Nephron (organoid): ENCODE measurements around the gene RGSL1.
A peak's percentile ranks its signal among the peaks of the same experiment; 100 is the strongest.

ENCODE experiments used
- H3K27ac Mint-ChIP-seq, 3 experiments: 2 replicates each; pipeline ENCODE4 v1.8.0; 2020; ENCODE audit warnings: mixed read lengths in 3 of 3, mild to moderate bottlenecking in 2 of 3, moderate library complexity in 1 of 3
- H3K27me3 Mint-ChIP-seq: 2 replicates; pipeline ENCODE4 v1.8.0; 2021; ENCODE audit warnings: low read depth, mild to moderate bottlenecking, moderate library complexity, mixed read lengths
- H3K36me3 Mint-ChIP-seq: 2 replicates; pipeline ENCODE4 v1.8.0; 2020; ENCODE audit warnings: low read depth, mixed read lengths
- H3K4me1 Mint-ChIP-seq: 2 replicates; pipeline ENCODE4 v1.8.0; 2020; ENCODE audit warnings: mixed read lengths
- H3K4me3 Mint-ChIP-seq, 3 experiments: 2 replicates each; pipeline ENCODE4 v1.8.0; 2020; ENCODE audit warnings: mild to moderate bottlenecking in 3 of 3, mixed read lengths in 3 of 3, moderate library complexity in 2 of 3
- H3K9me3 Mint-ChIP-seq: 2 replicates; pipeline ENCODE4 v1.8.0; 2020; ENCODE audit warnings: mixed read lengths
- TF ChIP-seq, protein P1 (sequence below), 3 experiments: fragments of 200-600 bp; sonication (generic); IDR thresholded peaks; one replicate each; pipeline ENCODE4 v1.5.0; 2021; ENCODE audit warnings: antibody characterized with exemption in 3 of 3; ENCODE audit not compliant: unreplicated experiment in 3 of 3

Gene RGSL1

GRCh38 chr1:182586380-182586779 is 136.4 kb downstream of the RGSL1 start:
- H3K27ac Mint-ChIP-seq, result no peak overlapping the region
- H3K4me1 Mint-ChIP-seq, result peaks cover 6% of the 10 kb centered on the region
- H3K27me3 Mint-ChIP-seq, result no peaks in the 10 kb centered on the region
- peaks cover 4% of the 10 kb centered on the region for H3K9me3 Mint-ChIP-seq
- no peak overlapping the region for H3K4me3 Mint-ChIP-seq
- TF ChIP-seq, protein P1, sequence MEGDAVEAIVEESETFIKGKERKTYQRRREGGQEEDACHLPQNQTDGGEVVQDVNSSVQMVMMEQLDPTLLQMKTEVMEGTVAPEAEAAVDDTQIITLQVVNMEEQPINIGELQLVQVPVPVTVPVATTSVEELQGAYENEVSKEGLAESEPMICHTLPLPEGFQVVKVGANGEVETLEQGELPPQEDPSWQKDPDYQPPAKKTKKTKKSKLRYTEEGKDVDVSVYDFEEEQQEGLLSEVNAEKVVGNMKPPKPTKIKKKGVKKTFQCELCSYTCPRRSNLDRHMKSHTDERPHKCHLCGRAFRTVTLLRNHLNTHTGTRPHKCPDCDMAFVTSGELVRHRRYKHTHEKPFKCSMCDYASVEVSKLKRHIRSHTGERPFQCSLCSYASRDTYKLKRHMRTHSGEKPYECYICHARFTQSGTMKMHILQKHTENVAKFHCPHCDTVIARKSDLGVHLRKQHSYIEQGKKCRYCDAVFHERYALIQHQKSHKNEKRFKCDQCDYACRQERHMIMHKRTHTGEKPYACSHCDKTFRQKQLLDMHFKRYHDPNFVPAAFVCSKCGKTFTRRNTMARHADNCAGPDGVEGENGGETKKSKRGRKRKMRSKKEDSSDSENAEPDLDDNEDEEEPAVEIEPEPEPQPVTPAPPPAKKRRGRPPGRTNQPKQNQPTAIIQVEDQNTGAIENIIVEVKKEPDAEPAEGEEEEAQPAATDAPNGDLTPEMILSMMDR (IDR thresholded peaks at IDR 0.05; ENCODE audit: unreplicated experiment in 3 of 3), result no peak
- H3K36me3 Mint-ChIP-seq, result peaks cover 27% of the 10 kb centered on the region

- H3K4me1 Mint-ChIP-seq, result peaks cover 6% of the 10 kb centered on the region
- H3K9me3 Mint-ChIP-seq, result peaks cover 4% of the 10 kb centered on the region
- no peak overlapping the region for H3K27ac Mint-ChIP-seq
- no peak overlapping the region for H3K4me3 Mint-ChIP-seq
- H3K36me3 Mint-ChIP-seq, result peaks cover 25% of the 10 kb centered on the region
- peaks cover 6% of the 10 kb centered on the region for H3K27me3 Mint-ChIP-seq
- TF ChIP-seq, protein P1 (IDR thresholded peaks at IDR 0.05; ENCODE audit: unreplicated experiment in 3 of 3), result no peak
Measured at GRCh38 chr1:182587093-182587492, 137.1 kb downstream of the RGSL1 start.

- Mint-ChIP-seq H3K36me3 (peaks cover 20% of the 10 kb centered on the region), H3K27me3 (peaks cover 6% of the 10 kb centered on the region), H3K4me1 (peaks cover 6% of the 10 kb centered on the region), H3K4me3 (peak overlapping the region; percentile 91 to 92 (median 92)), H3K9me3 (peaks cover 4% of the 10 kb centered on the region), H3K27ac (peak overlapping the region; percentile 92 to 94 (median 94))
- TF ChIP-seq, protein P1 (IDR thresholded peaks at IDR 0.05; ENCODE audit: unreplicated experiment in 3 of 3), result no peak
Measured at GRCh38 chr1:182587666-182588499, 137.9 kb downstream of the RGSL1 start.

DNA sequence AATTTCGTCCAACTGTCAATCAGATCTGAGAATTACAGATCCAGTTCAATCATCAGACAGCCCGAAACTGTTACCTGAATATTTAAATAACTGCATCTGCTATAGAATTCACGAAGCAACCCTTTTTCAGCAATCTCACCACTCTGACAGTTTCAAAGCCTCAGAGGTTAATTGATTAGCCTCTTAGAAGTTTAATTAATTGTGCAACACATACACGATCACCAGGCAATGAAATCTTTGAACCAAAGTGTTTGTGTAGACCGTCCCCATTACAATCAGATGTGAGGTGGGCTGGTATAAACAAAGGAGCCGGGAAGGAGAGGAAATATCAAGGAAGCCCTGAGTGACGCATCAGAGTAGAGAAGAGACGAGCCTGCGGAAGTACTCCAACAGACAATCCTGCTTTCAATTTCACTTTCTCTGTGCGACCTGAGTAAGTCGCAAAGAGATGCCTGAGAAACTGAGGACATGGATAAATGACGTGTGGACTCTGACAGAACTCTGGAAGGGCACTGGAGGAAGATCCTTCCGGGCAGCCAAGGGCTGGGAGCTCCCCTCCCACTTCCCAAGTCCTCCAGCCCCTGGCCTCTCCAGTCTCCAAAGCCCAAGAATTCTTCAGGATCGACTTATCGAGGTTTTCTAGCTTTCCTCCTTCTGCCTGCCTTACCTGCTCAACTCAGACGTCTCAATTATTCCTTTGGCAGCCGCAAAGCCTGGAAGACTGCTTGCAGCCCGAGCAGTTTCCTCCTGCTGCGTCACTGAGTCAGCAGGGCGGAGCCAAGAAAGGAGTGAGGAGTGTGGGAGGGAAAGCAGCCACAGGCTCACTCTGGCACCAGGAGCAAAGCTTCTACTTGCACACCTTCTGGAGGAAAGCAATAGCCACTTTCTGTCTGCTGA is 138.8 kb downstream of the RGSL1 start, which contains the start of gene RNASEL:
TSS of gene RNASEL (minus strand) at position 757 of the 897 bp plus-strand sequence. CDS start 2,450 bp downstream, outside the sequence.
- peaks cover 6% of the 10 kb centered on the region for H3K4me1 Mint-ChIP-seq
- peaks cover 12% of the 10 kb centered on the region for H3K36me3 Mint-ChIP-seq
- peaks cover 6% of the 10 kb centered on the region for H3K27me3 Mint-ChIP-seq
- peak within 1 kb of the TSS; percentile 91 to 92 (median 92) for H3K4me3 Mint-ChIP-seq
- H3K27ac Mint-ChIP-seq, result peak within 1 kb of the TSS; percentile 92 to 94 (median 94)
- TF ChIP-seq, protein P1 (IDR thresholded peaks at IDR 0.05; ENCODE audit: unreplicated experiment in 3 of 3), result no peak
- H3K9me3 Mint-ChIP-seq, result peaks cover 4% of the 10 kb centered on the region

DNA sequence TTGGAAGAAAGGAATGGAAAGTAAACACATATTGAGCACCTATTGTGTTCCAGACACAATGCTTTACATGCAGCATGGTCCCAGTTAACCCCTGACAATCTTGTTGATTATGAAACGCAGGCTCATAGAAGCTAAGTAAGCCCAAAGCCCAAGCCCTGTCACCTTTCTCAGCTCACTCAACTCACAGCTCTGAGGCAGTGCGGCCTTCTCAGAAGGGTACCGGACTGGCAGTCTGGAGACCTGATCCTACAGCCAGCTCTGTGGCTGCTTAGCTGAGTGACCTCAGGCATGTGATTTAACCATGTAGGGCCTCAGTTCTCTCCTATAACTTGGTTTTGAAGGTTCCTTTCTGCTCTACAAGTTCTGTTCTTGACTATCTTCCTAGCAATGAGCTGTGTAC is 139.6 kb downstream of the RGSL1 start:
- TF ChIP-seq, protein P1 (IDR thresholded peaks at IDR 0.05; ENCODE audit: unreplicated experiment in 3 of 3), result no peak
- Mint-ChIP-seq H3K9me3 (peaks cover 4% of the 10 kb centered on the region), H3K27ac (peak overlapping the region; percentile 92 to 94 (median 94)), H3K36me3 (peaks cover 12% of the 10 kb centered on the region), H3K27me3 (peaks cover 6% of the 10 kb centered on the region), H3K4me1 (peaks cover 6% of the 10 kb centered on the region), H3K4me3 (peak overlapping the region; percentile 91 to 92 (median 92))
